CD4-positive, alpha-beta T cell (primary cell): Measurements from ENCODE around the gene WDR37. TPM values are rescaled to one million over a fixed set of nuclear protein-coding genes. Genes with fewer than 3 reads are reported as not detected.

Source experiments
- ATAC-seq: fragments of 200-7000 bp; cut with Tn5 transposase; one replicate; pipeline ENCODE4 v1.10.0; 2022; ENCODE audit warnings: mild to moderate bottlenecking; ENCODE audit not compliant: poor library complexity
- CTCF ChIA-PET: fragments of 350-600 bp; sonication (Branson Sonifier 250); formaldehyde crosslinking; loops from one replicate; lab custom pipeline; 2021; ENCODE audit warnings: antibody characterized with exemption, inconsistent platforms; lab: Charles Lee
- POLR2A ChIA-PET: fragments of 350-600 bp; sonication (Branson Sonifier 250); formaldehyde crosslinking; loops from one replicate; lab custom pipeline; 2021; ENCODE audit warnings: antibody characterized with exemption, inconsistent platforms; lab: Charles Lee
- DNase-seq, 14 experiments: peaks; one replicate each; pipeline ENCODE4 v3.0.0-alpha.2; 2013 to 2020; ENCODE audit warnings: mixed read lengths in 2 of 14
- H3K27ac ChIP-seq, 2 donors: one replicate each; pipeline versions ENCODE4 v1.5.1 to v1.7.0; 2013; ENCODE audit warnings: low read length in 2 of 2, low read depth in 1 of 2, mild to moderate bottlenecking in 1 of 2
- H3K27me3 ChIP-seq, 2 experiments: 1 replicate in 1 of 2; 2 replicates in 1 of 2; pipeline versions ENCODE4 v1.6.1 to v1.7.0; 2013; ENCODE audit warnings: low read length in 2 of 2, control low read depth in 1 of 2, mild to moderate bottlenecking in 1 of 2, moderate library complexity in 1 of 2; ENCODE audit not compliant: insufficient read depth in 2 of 2, control insufficient read depth in 1 of 2
- H3K36me3 ChIP-seq: one replicate; pipeline ENCODE4 v1.6.1; 2013; ENCODE audit warnings: low read length, control low read depth; ENCODE audit not compliant: insufficient read depth
- H3K4me1 ChIP-seq: one replicate; pipeline ENCODE4 v1.6.1; 2013; ENCODE audit warnings: low read length, control low read depth; ENCODE audit not compliant: insufficient read depth
- H3K4me3 ChIP-seq: one replicate; pipeline ENCODE4 v1.5.1; 2013; ENCODE audit warnings: mild to moderate bottlenecking, low read length, moderate library complexity
- H3K9me3 ChIP-seq, 2 experiments: 1 replicate in 1 of 2; 2 replicates in 1 of 2; pipeline versions ENCODE4 v1.6.1 to v1.7.0; 2013; ENCODE audit warnings: low read length in 2 of 2, mild to moderate bottlenecking in 2 of 2, control low read depth in 1 of 2, moderate library complexity in 1 of 2; ENCODE audit not compliant: control insufficient read depth in 1 of 2, insufficient read depth in 1 of 2
- H3K27ac Mint-ChIP-seq: one replicate; pipeline ENCODE4 v1.8.0; 2020; ENCODE audit warnings: mixed read lengths
- H3K27me3 Mint-ChIP-seq: one replicate; pipeline ENCODE4 v1.8.0; 2021; ENCODE audit warnings: mixed read lengths
- H3K36me3 Mint-ChIP-seq: one replicate; pipeline ENCODE4 v1.8.0; 2021; ENCODE audit warnings: low read depth, mixed read lengths
- H3K4me1 Mint-ChIP-seq: one replicate; pipeline ENCODE4 v1.8.0; 2021; ENCODE audit warnings: low read depth, mixed read lengths
- H3K4me3 Mint-ChIP-seq: one replicate; pipeline ENCODE4 v1.8.0; 2020; ENCODE audit warnings: mild to moderate bottlenecking, mixed read lengths
- H3K9me3 Mint-ChIP-seq: one replicate; pipeline ENCODE4 v1.8.0; 2020; ENCODE audit warnings: mixed read lengths
- CTCF ChIP-seq: fragments of 200-600 bp; IDR thresholded peaks from one replicate; pipeline ENCODE4 v1.8.0; 2022; ENCODE audit warnings: antibody characterized with exemption, mild to moderate bottlenecking
- intact Hi-C, 2 experiments: fragments of 100-400 bp; cut with DNase I in 1 of 2; cut with micrococcal nuclease in 1 of 2; formaldehyde crosslinking; loops; one replicate each; pipeline versions ENCODE4 v1.15.1 to v1.9.0; 2023 to 2025; cut with DNase I, micrococcal nuclease
- total RNA-seq, 174 experiments: library from RNA in 2 of 174; stranded (reverse) in 2 of 174; gene quantifications; one replicate each; pipeline ENCODE4 v1.2.3 and lab custom pipeline; 2021 to 2026

Gene WDR37
- total RNA-seq, 2 experiments from 2014 or later, result 17.0 to 17.7 TPM

GRCh38 chr10:1173091-1173490, 116.9 kb downstream of the WDR37 start:
- H3K9me3 Mint-ChIP-seq, result no peaks in the 10 kb centered on the region

GRCh38 chr10:1174022-1174421, 117.8 kb downstream of the WDR37 start:
- ATAC-seq (no peak), DNase-seq (no peak)
- intact Hi-C loops, result loop anchor here in 1 of 2 experiments (2.0 kb wide), 1 partner anchor 51 kb away; no protein-coding TSS in a partner anchor
- ChIA-PET POLR2A (no interaction called here), CTCF (no interaction called here)
- Mint-ChIP-seq H3K9me3 (no peaks in the 10 kb centered on the region), H3K4me3 (no peak overlapping the region), H3K36me3 (no peaks in the 10 kb centered on the region), H3K27me3 (peaks cover 5% of the 10 kb centered on the region), H3K4me1 (no peaks in the 10 kb centered on the region), H3K27ac (no peak overlapping the region)
- no peak overlapping the region for H3K4me3 ChIP-seq
- no peak overlapping the region for H3K27ac ChIP-seq
- H3K27me3 ChIP-seq, result no peaks in the 10 kb centered on the region
- no peaks in the 10 kb centered on the region for H3K4me1 ChIP-seq
- no peak for TF ChIP-seq CTCF
- H3K36me3 ChIP-seq, result no peaks in the 10 kb centered on the region
- no peaks in the 10 kb centered on the region for H3K9me3 ChIP-seq

More at GRCh38 chr10:1173091-1173490, 116.9 kb downstream of the WDR37 start:
- Mint-ChIP-seq H3K36me3 (no peaks in the 10 kb centered on the region), H3K4me3 (no peak overlapping the region), H3K27ac (no peak overlapping the region), H3K27me3 (peaks cover 5% of the 10 kb centered on the region), H3K4me1 (no peaks in the 10 kb centered on the region)
- Histone ChIP-seq H3K9me3 (no peaks in the 10 kb centered on the region), H3K27me3 (no peaks in the 10 kb centered on the region), H3K4me1 (no peaks in the 10 kb centered on the region), H3K4me3 (no peak overlapping the region), H3K27ac (no peak overlapping the region), H3K36me3 (no peaks in the 10 kb centered on the region)
- POLR2A ChIA-PET, result no interaction called here
- intact Hi-C loops, result no loop called here
- ATAC-seq, result no peak
- CTCF ChIA-PET, result no interaction called here
- no peak for TF ChIP-seq CTCF
- no peak for DNase-seq

GRCh38 chr10:1175956-1176565, 119.9 kb downstream of the WDR37 start:
- ChIA-PET POLR2A (no interaction called here), CTCF (no interaction called here)
- H3K4me1 ChIP-seq, result no peaks in the 10 kb centered on the region
- ATAC-seq, result no peak
- H3K4me3 ChIP-seq, result no peak overlapping the region
- no peak overlapping the region for H3K27ac ChIP-seq
- peaks cover 9% of the 10 kb centered on the region for H3K27me3 Mint-ChIP-seq
- no peak overlapping the region for H3K4me3 Mint-ChIP-seq
- DNase-seq, result no peak
- no peaks in the 10 kb centered on the region for H3K36me3 ChIP-seq
- H3K4me1 Mint-ChIP-seq, result no peaks in the 10 kb centered on the region
- no peaks in the 10 kb centered on the region for H3K9me3 ChIP-seq
- intact Hi-C loops, result loop anchor here in 1 of 2 experiments (2.0 kb wide), 1 partner anchor 53 kb away; no protein-coding TSS in a partner anchor
- H3K27me3 ChIP-seq, result no peaks in the 10 kb centered on the region
- no peaks in the 10 kb centered on the region for H3K9me3 Mint-ChIP-seq
- H3K36me3 Mint-ChIP-seq, result no peaks in the 10 kb centered on the region
- no peak overlapping the region for H3K27ac Mint-ChIP-seq
- no peak for TF ChIP-seq CTCF
